Stimulated activated CD4-positive, alpha-beta T cell treated with anti-CD3 and anti-CD28 coated beads, Interleukin-4, amount 100 ng/mL, for 4 hours (primary cell): ENCODE results near the gene SLC14A1.
"Not testable (repeated sequence)": the region's sequence is repeated elsewhere in the genome, so short reads cannot be mapped to it uniquely, and the experiment has no call there.

Source experiments
- DNase-seq, 2 experiments: peaks; one replicate each; pipeline ENCODE4 v3.0.0-alpha.2; 2020

Gene SLC14A1

DNA sequence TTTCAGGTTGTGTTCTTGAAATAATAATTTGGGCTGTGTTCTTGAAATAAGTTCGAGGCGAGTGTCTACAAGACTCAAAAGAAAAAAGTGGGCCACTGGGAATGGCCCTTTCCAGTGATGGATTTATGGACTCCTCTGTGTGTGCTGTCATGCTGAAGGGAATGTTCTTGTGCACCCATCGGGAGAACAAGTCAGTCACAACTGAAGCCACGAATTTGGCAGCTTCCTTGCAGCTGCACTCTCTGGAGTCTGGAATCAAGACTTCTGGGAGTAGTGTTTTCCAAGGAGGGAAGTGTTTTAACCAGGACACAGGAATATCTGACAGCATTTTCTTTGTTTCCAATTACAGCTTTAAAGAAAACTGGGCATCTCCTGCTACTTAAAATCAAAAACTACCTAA is 620 bp downstream of the SLC14A1 start:
- DNase-seq, result no peak

DNA sequence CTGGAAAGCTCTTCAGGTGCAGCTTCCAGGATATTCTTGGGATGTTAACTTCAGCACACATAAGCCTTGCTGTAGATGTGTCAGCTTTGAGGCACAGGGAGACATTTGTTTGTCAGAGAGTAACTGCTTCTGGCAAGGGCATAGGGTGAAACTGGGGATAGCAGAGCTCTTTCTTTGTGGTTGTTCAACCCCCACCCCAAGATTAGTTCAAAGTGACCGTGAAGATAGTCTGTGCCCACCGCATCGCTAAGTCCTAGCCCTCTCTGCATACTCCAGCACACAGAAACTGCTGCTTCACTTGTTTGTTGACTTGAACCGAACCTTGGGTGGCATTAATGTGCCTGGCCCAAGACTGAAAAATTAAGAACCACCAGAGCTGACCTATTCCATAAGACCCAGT is 1.4 kb downstream of the SLC14A1 start:
- no peak for DNase-seq

DNA sequence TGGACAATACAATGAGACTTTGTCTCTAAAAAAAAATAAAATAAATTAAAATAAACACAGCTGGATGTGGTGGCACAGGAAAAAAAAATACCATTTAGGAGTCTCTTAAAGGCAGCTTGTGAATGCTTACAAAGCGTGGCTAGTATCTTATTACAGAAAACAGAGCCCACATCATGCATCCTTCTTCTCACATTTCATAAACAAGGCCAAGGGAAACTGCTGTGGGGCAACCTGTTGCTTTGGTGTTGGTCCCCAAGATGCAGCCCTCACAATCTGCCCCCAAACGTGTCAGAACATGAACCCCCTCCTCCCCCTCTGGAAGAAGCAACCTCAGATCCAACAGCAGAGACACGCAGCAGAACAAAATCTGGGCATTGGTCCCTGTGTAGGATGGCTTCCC is 2.6 kb downstream of the SLC14A1 start:
- no peak for DNase-seq

DNA sequence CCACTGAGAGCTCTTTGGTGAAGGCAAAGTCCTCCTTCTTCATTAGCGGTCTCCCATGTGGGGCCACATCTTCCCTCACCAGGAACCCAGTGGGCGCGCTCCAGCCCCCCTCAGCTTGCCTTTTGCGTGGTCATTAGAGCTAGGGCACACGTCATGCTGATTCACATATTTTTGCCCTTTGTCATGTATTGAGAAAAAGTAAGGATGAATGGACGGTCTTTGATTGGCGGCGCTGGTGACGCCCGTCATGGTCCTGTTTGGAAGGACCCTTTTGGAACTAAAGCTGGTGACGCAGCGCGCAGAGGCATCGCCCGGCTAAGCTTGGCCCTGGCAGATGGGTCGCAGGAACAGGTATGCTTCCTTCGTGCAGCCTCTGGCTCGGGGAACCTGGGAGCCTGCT is 3.1 kb downstream of the SLC14A1 start:
- DNase-seq, result no peak

DNA sequence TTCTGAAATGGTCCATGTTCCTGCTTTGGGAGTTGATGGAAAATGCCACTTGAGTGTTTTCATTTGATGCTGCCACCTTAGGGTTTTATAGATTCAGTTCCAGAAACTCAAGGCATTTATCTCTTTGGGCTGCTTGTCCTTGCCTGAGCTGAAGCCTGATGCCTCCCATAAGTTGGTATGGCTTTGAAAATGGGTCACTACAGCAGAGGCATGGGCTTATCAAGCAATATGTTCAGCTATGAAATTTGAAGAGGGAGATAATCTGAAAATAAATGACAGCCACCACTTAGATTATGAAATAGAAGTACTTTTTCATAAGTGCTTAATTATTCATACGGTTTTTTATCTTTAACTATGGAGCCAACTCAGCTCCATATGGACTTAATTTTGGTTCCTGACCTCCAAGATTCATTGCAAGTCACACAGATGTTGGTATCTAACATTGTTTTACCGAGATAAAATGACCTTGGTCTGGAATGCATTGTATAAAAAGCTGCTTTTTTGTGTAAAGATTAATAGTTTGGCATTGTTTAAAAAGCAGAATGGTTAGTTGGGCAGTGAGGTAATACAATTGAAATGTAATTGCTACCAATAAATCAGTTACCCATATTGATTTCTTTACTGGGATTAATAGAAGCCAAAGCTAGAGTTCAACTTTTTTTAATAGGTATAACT is 4.5 kb downstream of the SLC14A1 start:
- no peak for DNase-seq

DNA sequence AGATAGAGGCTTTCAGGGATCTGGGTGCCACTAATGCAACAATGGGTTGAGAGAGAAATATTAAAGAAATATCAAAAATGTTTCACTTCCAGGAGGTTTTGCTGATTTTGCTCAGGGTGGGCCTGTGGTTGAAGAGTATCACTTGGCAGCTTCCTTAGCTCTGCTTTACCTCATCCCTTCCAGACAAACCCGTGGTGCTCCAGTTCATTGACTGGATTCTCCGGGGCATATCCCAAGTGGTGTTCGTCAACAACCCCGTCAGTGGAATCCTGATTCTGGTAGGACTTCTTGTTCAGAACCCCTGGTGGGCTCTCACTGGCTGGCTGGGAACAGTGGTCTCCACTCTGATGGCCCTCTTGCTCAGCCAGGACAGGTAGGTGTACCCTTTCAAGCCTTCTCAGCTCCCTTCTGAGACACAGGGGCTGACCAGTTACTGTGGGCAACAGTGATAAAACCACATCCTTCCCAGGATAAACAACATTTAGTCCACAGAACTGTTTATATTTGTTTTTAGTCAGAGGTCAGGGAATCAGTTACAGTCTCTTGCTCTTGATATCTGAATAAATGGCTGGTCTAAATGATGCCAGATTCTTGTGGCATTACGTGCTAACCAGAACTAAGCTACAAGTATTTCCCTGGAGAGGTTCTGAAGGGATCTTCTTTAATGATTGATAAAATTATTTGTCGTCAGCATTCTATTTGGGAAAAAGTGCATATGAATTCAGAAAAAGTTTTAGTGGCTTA is 7.0 kb downstream of the SLC14A1 start:
- no peak for DNase-seq

DNA sequence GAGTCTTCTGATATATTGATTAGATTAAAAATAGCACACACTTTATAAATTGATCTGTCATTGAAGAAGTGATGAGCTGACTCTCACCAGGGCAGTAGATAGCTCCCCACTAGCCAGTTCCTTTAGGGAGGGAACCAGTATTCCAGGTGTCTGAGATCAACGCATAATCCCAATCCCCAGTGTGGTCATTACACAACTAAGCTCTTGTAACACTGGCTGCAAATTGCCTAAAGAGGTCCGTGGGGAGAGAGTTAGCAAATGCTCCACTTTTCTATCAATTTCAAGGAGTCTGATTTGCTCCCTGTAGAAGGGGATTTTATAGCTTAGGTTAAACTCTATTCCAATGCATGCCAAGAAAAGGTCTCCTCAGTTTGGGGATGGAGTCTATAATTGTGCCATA is 7.7 kb downstream of the SLC14A1 start:
- DNase-seq, result no peak

DNA sequence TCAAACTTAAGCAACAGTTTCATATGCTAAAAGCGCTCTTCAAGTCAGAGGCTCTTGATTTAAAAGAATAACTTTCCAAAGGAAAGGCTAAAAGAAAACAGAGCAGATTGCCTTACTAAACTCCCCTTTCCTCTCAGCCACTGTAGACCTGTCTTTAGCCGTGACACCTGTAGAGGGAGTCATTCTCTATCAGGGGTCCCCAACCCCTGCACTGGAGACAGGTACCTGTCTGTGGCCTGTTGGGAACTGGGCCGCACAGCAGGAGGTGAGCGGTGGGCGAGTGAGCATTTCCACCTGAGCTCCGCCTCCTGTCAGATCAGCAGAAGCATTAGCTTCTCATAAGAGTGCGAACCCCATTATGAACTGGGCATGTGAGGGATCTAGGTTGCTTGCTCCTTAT is 9.6 kb downstream of the SLC14A1 start:
- DNase-seq, result no peak

DNA sequence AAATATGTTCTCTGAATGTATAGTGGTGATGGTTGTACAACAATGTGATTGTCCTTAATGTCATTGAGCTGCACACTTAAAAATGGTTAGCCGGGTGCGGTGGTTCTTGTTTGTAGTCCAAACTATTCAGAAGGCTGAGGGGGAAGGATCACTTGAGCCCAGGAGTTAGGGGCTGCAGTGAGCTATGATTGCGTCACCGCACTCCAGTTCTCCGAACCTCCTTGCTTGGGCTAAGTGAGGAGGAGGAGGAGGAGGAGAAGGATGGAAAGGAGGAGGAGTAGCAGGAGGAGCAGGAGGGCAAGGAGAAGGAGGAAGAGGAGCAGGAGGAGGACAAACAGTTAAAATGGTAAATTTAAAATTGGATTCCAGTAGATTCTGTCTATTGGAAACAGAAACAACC is 10.5 kb downstream of the SLC14A1 start:
- no peak for DNase-seq

DNA sequence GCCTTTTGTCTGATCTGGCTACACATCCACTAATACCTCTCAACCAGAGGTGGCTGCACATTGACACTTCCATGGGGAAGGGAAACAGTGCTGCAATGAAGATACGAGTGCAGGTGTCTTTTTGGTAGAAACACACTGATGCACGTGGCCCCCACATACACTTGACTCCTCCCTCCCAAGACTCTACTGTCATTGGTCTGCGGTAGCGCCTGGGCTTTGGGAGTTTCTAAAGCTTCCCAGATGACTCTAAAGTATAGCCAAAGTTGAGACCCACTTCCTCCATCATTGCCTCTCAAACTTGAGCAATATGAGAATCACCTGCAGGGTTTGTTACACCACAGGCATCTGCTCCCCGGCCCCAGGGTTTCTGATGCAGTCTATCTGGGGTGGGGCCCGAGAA is 11.0 kb downstream of the SLC14A1 start:
- DNase-seq, result no peak

DNA sequence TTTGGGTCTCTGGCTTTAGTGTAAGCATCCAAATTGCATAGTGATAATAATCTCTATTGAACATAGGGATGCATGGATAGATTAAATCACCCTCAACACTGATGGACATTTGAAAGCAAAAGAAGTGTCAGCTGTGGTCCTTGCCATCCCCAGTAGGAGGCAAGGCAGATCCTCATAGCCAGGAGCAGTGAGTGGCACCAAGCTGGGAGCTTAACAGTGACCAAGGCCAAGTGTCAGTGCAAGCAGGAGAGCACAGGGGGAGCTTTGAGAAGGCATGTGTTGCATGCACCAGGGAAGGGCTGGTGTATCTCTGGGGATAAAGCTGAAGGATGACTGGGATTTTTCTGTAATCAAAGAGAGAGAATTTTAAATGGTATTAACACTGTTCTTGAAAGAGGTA is 14.7 kb downstream of the SLC14A1 start:
- DNase-seq, result no peak

DNA sequence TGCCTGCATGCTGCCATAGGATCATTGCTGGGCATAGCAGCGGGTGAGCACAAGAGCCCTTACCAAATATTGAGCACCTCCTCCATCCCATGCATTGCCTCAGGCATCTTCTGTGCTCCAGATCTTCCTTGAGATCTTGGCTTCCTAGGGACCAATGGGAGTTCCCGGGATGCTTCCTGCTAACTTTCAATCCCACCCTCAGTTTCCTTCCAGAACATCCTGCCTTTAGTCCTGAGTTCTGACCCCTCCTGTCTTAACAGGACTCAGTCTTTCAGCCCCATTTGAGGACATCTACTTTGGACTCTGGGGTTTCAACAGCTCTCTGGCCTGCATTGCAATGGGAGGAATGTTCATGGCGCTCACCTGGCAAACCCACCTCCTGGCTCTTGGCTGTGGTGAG is 15.3 kb downstream of the SLC14A1 start:
- no peak for DNase-seq

DNA sequence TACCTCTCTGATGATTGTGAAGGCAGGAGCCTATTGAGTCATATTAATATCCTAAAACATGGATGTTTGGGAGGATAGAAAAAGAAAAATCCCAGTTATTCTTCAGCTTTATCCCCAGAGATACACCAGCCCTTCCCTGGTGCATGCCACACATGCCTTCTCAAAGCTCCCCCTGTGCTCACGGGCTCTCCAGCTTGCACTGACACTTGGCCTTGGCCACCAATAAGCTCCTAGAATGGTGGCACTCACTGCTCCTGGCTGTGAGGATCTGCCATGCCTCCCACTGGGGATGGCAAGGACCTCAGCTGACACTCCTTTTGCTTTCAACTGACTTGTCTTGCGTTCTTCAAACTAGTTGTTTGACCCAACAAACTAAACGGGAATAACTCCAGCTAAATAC is 15.9 kb downstream of the SLC14A1 start:
- DNase-seq, result no peak

DNA sequence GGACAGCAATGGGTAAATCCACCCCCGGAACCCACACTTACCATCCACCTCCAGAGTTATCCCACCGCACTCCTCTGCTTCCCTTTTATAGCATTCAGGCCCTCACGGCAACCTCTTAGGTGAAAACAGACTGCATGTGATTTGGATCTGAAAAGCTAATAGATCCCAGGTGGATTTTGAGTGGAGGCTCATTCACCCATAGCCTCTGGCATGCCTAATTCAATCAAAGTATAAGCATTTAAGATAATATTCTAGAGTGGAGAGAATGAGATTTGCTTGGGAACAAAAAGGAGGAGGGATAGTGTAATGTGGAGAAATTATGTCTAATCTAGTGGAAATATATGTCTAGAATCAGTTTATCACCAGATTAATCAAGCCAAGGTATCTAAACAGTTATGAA is 17.1 kb downstream of the SLC14A1 start:
- DNase-seq, result no peak

DNA sequence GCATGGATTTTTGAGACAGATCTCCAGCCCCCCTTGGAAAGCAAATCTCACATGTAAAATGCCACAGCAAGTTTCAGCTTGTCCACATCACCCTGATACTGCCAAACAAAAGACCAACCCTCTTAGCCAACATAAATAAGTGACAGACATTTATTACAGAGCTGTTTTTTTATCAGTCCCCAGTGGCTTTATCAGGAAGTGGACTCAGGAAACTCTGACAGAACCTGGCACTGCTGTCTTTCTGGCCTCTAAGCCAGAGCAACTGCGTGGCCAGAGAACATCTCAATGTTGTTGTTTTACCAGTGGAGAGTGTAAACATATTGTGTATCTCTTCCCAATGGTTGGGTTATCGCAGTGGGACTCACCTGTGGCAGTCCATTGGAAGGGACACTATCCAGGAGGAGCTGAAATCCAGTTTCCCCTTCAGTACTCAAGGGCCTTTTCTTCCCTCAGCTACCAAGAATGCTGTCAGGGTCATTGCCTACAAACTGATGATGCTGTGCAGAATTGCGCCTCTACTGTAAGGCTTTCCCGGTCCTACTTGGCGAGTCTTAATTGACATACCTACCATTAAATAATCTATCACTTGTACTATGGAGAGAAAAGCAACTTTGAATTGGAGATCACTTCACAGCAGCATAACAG is 22.0 kb downstream of the SLC14A1 start:
- DNase-seq, result no peak

DNA sequence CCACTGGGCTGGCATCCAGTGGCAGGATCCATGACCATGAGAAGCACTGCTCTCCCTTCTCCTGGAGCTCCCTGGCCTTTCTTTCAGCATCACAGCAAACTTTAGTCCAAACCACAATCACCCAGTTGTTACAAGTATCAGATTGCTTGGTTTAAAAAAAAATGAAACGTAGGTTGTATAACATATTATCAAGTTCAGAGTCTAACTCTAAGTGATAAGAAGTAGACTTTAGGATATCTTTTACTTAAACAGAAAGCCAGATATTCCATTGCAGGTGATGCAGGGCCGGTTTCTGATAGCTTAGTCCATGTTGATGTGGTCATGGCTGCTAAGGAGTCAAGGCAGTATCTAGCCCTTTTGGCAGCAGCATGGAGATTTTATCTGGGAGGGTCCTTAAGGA is 24.5 kb downstream of the SLC14A1 start:
- DNase-seq, result no peak

DNA sequence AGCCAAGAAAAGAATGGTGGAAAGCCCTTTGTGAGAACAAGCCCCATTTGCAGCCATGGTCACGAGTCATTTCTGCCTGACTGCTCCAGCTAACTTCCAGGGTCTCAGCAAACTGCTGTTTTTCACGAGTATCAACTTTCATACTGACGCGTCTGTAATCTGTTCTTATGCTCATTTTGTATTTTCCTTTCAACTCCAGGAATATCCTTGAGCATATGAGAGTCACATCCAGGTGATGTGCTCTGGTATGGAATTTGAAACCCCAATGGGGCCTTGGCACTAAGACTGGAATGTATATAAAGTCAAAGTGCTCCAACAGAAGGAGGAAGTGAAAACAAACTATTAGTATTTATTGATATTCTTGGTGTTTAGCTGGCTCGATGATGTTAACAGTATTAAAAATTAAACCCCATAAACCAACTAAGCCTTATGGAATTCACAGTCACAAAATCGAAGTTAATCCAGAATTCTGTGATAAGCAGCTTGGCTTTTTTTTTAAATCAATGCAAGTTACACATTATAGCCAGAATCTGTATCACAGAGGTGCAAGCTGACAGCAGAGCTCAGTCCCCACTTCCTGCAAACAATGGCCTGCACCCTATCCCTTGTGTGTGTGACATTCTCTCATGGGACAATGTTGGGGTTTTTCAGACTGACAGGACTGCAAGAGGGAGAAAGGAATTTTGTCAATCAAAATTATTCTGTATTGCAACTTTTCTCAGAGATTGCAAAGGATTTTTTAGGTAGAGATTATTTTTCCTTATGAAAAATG is 26.1 kb downstream of the SLC14A1 start:
- DNase-seq, result no peak

DNA sequence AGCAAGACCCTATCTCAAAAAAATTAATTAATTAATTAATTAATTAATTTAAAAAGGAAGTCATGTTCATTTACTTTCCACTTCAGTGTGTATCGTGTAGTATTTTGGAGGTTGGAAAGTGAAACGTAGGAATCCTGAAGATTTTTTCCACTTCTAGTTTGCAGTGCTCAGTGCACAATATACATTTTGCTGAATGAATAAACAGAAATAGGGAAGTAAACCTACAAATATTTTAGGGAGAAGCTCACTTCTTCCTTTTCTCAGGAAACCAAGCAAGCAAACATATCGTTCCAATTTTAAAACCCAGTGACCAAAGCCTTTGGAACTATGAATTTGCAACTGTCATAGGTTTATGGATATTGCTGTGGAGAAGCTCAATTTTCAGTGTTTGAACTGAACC is 27.8 kb downstream of the SLC14A1 start:
- DNase-seq, result no peak

DNA sequence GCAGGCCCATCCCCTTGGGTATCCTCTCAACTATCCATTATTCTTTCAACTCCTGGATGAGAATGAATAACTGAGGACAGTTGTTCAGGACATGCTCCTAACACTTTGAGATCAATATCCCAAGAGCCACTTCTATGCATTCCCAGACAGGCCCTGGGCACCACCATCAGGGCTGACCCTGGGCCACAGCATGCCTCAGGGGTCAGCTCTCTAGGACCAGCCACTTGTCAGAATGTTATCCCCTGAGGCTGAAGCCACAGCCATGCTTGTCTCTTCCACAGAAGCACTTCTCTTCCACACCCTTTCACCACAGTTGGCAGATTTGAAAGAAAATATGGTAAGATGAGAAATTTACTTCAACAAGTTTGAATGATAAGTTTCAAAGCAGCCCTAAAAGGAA is 28.7 kb downstream of the SLC14A1 start:
- DNase-seq, result no peak

DNA sequence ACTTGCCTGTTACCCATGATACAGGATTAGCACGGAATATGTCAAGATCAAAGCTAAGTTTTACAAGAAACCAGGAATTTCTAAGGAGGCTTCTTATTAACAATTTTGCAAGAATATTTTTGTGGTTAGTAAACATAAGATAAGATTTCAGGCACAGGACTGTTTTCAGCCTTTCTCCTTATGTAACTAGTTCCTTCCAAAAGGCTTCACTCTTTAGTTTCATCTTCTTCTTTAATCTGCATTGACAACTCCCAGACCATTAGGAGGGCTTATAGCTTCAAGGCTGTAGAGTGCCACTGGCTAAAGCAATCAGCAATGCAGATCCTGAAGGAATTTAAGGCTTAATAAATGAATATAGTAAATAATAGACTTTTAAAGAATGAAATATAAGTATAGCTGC is 29.3 kb downstream of the SLC14A1 start:
- DNase-seq, result no peak

DNA sequence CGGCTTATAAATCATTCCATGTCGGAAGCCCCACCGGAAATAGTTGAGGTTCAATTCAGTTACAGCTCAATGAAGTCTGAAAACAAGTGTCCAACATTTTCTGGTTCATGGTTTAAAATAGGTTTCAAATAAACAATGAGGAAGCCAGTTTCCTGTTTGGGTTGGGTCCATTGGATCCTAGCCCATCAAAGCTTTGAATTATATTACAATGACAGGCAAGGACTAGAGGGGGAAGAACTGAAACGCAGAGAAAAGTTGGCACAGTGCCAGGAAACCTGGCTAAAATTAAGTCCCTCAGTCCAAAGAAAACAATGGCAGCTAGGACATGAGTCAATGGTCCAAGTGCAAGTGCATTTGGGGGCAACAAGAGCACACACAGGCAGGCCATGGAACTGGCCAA is 32.0 kb downstream of the SLC14A1 start:
- DNase-seq, result no peak

DNA sequence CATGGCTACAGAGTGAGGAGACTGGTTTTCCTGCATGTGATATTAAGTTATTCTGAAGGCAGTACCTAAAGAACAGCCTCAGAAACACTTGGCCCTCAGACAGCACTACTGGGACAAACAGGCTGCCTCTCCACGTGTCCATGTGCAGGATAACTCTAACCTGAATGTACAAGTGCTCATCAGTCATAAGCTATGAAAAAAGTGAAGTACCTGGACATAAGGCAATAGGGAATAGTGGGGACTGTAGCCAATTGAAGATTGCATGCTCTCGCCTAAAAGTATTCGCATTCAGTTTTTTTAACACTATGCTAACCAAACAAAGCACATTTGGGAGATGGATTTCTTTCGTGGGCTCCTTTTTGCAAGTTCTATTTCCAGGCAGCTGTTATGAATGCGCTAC is 33.0 kb downstream of the SLC14A1 start:
- no peak for DNase-seq

DNA sequence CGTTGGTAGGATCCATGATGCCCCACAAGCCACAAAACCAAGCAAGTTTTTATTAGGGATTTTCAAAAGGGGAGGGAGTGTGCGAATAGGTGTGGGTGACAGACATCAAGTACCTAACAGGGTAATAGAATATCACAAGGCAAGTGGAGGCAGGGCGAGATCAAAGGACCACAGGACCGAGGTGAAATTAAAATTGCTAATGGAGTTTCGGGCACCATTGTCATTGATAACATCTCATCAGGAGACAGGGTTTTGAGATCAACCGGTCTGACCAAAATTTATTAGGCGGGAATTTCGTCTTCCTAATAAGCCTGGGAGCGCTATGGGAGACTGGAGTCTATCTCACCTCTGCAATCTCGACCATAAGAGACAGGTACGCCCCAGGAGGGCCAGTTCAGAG is 33.7 kb downstream of the SLC14A1 start:
- not testable (repeated sequence) for DNase-seq
